HCT116 (cell line): ENCODE results near the gene TCF12.

Experiments
- CTCF ChIP-seq, 3 experiments: fragments of 200-600 bp in 1 of 3; sonication (generic) in 1 of 3; IDR thresholded peaks in 2 of 3; conservative IDR thresholded peaks in 1 of 3; 2 replicates each; pipeline ENCODE4 v1.5.1; 2012 to 2017; ENCODE audit warnings: low read depth in 2 of 3, low read length in 2 of 3, antibody characterized with exemption in 1 of 3, borderline replicate concordance in 1 of 3, control low read depth in 1 of 3, mild to moderate bottlenecking in 1 of 3, mixed read lengths in 1 of 3, mixed run types in 1 of 3, moderate library complexity in 1 of 3; ENCODE audit not compliant: insufficient read depth in 1 of 3
- FOSL1 ChIP-seq: IDR thresholded peaks from 2 replicates; pipeline ENCODE4 v1.6.1; 2012; ENCODE audit warnings: low read depth
- MAX ChIP-seq: IDR thresholded peaks from 2 replicates; pipeline ENCODE4 v1.6.1; 2012

GRCh38 chr15:56901931-56902330, 16.5 kb upstream of the TCF12 start:
- TF ChIP-seq CTCF (IDR thresholded peaks at IDR 0.05 in 2 of 3, conservative IDR thresholded peaks at IDR 0.05 in 1 of 3; ENCODE audit: borderline replicate concordance in 1 of 3, insufficient read depth in 1 of 3, low read depth in 2 of 3, low read length in 2 of 3) = no peak
- no peak for TF ChIP-seq FOSL1
- no peak for TF ChIP-seq MAX
